Bone marrow (tissue), 2 donors: ENCODE results near the gene PHF24.
"Not testable (repeated sequence)": the region's sequence is repeated elsewhere in the genome, so short reads cannot be mapped to it uniquely, and the experiment has no call there.

ENCODE experiments used
- DNase-seq, 2 donors: peaks; one replicate each; lab custom pipeline; 2025; lab: John Stamatoyannopoulos, UW

PHF24 gene

DNA sequence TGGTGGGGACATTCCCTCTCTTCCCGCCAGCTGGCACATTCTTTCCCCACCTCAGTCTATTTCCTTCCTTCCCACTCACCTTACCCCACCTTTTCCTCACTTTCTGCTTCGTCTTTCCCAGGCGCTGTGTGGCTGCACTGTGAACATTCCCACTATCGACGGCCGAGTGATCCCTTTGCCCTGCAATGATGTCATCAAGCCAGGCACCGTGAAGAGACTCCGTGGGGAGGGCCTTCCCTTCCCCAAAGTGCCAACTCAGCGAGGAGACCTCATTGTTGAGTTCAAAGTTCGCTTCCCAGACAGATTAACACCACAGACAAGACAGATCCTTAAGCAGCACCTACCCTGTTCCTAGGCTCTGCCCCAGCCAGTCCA, 38.8 kb downstream of the PHF24 start:
- DNase-seq: no peak

DNA sequence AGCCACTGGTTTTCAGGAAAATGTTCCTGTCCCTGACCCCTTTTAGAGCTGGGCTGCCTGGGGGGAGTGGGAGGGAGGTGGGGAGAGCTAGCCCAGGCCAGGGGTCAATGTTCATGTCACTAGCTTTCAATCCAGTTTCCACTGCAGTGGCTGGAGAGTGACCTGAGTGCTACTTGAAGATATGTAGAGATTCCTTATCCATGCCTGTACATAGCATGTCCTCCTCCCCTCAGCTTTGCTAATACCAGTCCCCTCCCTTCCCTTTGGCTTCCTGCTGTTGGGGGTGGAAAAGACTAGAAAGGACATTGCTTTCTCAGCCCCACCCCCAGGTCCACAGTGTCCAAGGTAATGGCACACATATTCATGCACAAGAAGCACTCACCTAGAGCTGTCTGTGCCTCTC, 39.3 kb downstream of the PHF24 start:
- no peak for DNase-seq

DNA sequence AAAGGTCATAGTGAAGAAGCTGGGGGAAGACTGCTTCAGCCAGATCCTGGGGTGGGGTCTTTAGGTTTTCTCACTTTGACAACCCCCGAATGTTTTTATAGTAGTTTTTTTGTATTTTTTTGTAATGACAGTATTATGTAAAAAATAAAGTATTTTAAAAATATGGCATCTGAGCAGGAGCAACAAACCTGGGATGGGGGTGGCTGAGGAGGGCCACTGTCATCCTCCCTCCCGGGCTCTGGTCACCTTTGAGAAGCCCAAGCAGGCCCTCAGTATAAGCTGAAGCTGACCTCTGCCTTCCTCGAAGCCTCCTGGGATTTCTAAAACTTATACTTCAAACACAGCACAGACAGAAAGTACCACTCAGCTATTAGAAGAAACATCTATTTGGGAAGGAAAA, 40.2 kb downstream of the PHF24 start:
- no peak for DNase-seq

DNA sequence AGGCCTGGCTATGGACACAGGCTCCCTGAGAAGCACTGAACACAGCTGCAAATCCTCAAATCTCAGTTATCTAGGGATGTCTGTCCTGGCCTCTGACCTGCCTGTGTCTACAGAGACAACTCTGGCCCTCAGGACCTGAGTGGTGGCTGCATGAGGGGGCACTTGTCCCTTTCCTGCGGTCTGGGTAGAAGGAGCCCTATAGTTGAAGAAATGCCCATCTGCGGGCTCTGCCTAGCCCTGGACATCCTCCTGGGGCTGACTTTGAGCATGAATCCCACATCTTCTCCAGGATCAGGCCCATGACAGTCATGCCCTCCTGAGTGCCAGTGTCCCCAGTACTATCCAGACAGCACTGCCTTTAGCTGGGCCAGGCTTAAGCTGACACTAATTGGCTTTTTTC, 41.5 kb downstream of the PHF24 start:
- DNase-seq: no peak

DNA sequence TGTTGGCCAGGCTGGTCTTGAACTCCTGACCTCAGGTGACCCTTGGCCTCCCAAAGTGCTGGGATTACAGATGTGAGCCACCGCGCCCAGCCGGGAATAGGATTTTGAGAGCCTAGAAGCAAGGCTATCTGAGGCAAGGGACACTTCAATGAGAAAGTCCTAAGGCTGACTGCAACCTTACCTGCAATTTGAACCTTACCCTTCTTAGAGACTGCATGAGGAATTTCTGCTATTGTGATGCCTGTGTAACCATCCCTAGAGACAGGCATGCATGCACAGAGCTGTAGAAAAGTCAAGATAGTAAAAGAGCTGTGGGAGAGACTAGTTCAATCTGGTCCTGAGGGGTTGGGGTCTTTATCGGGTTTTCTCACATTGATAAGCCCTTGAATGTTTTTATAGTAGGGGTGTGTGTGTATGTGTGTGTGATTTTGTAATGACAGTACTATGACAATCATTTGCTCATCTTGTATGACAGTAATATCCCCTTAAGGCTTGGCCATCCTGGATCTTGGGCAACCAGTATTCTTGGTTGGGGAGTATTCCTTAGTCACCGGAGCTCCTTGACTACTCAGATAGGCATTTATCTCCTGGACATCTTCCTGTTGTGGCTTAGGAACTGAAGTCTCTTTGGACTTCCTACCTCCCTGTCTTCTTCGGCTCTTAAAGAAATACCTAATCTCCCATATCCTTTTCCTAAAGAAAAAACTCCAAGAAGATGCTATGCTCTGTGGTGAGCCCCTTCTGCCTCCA, 42.6 kb downstream of the PHF24 start:
- no peak for DNase-seq

DNA sequence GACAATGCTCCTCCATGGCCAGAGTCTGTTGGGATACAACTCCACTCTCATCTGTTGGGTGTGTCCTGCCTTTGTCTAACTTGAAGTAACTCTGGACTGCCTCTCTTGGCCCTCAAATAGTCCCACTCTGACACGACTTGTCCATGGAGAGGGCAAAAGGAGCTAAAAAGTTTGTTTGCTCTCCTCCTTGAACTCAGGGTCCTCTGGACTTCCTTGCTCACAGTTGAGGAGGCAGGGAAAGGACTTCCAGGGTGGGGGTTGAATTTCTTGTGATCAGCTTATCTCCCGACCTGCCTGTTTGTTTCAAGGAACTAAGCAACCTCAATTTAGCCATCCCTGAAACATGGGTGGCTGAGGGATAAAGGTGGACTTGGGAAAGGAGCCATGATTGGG, 43.2 kb downstream of the PHF24 start:
- no peak for DNase-seq

DNA sequence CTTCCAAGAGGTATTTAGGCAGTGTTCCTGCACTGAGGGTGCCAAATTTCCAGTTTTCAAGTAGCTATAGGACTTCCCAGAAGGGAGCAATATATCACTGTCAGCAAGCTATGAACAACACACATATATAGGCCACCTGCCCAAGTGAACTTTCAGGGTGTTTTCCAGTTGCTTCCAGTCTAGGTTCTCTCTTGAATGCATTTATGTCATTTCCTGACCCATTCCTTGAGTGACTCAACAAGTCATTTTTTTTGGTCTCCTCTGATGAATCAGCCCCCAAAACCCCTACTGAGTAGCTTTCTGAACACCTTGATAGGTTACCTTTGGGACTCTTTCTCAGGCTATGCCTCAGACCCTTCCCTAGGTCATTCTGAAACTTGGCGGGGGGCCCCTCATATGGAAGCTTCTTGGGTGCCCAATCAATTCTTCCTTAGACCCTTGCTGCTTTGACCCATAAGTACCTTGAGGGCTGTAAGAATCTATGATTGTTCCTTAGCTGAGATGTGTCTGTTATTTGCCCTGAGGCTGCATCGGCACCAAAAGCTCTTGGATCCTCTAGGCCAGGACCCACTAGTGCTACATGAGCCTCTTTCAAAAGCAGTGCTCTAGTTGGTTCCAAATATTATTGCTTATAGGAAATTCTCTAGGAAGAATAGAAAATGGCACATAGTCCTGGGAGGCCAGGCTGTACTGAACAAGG, 43.9 kb downstream of the PHF24 start:
- no peak for DNase-seq

DNA sequence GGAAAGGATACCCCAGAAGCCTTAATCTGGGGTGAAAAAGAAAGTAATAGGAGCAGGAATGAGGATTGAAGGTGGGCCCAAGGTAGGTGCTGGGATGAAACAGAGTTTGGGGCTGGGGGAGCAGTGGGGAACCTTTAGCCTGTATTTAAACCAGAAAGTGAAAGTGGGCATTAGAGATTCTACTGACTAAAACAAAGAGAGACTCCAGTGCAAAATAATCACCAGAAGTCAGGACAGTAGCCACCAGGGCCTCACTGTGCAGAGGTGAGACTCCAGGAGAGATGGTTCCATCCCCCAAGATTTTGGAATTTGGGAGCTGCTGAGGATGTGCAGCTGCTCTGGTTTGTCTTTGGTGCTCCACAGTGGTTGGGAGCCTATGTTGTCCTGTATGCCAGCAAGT, 44.5 kb downstream of the PHF24 start:
- DNase-seq: no peak

DNA sequence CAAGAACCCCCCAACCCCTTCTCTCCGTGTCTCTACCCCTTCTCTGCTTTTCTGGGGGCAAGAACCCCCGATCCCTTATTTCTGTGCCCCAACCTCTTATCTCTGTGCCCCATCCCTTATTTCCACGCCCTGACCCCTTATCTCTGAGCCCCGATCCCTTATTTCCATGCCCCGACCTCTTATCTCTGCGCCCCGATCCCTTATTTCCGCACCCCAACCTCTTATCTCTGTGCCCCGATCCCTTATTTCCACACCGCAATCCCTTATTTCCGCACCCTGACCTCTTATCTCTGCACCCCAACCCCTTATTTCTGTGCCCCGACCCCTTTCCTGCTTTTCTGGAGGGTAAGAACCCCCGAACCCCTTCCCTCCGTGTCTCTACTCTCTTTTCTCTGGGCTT, 46.2 kb downstream of the PHF24 start:
- DNase-seq: not testable (repeated sequence)

DNA sequence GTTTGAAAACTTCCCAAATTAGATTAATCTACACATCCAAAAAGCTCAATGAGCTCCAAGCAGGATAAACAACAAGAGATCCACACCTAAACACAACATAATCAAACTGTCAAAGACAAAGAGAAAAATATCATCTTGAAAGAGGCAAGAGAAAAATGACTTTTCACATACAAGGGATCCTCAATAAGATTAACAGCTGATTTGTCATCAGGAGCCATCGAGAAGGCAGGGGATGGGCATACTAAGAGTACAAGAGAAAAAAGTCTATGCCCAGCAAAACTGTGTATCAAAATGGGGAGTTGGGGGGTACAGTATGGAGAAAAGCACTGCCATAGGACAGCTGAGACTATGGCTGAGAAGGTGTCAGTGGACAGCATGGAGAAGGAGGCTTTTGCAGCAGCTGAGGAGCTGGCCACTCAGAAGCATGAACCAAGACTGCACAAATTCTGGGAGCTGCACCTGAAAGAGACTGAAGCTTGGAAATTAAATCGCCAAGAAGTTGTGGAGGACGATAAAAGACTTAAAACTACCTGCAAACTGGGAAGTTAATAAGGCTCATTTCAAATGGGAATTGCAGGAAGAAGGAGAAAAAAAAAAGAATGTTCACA, 52.4 kb downstream of the PHF24 start:
- DNase-seq: no peak

DNA sequence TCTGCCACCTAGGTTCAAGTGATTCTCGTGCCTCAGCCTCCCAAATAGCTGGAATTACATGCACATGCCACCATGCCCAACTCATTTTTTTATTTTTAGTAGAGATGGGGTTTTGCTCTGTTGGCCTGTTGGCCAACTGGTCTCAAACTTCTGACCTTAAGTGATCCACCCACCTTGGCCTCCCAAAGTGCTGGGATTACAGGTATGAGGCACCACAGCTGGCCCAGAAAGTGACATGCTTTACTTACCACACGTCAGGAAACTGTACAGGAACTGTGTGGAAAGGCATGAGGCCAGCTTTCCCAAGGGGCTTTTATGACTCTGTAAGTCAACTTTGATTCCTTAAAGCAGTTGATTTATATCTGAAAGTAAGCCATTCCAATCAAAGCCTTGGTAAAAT, 56.4 kb downstream of the PHF24 start:
- DNase-seq: no peak

DNA sequence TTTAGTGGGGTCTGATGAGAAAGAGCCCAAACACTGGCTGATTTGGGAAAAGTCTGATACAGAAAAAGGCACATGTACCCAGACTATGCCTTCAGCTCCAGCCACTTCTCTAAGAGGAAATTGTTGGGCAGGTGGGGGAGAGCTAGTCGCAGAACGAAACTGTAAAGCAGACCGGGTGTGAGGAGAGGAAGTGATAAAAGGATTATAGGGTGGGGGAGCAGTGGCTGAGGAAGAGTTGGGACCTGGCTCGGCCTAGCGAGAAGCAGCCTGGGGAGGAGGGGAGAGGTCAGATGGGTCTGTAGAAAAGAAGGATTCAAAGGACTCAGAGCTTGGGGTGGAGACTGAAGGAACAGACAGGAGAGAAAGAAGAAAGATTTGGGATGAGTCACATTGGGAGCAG, 65.4 kb downstream of the PHF24 start:
- peak in 1 of 2 donors; percentile 7 for DNase-seq

DNA sequence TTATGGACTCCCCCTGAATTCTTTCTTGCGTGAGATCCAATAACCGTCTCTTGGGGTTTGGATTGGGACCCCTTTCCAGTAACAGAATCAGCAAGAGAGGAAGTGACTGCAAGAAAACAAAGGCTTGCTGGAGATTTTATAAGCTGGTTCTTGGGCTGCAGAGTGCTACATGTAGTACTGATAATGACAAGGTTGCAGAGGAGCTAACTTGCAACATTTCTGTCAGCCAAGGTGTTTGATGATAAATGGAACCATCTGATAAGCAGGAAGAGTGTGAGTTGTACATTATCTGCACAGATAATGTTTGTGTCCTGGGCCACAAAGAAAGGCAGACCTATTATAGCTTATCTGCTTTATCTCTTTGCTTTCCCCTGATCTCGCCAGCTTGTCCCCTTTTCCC, 68.6 kb downstream of the PHF24 start:
- DNase-seq: no peak

DNA sequence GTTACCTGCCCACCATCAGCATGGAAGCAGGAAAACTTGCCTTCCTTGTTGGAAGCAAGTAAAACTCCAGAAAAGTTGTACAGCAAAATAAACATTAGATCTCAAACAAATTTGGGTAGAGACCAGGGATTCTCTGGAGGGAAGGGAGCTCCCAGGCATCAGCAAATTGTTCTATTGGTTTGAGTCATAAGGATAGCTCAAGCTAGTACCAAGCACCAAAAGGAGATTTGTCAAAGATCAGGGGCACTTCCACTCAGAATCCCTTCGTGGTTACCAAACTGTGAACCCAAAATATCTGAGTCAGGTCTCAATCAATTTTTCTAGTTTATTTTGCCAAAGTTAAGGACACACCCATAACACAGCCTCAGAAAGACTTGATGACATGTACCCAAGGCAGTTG, 69.3 kb downstream of the PHF24 start:
- no peak for DNase-seq

DNA sequence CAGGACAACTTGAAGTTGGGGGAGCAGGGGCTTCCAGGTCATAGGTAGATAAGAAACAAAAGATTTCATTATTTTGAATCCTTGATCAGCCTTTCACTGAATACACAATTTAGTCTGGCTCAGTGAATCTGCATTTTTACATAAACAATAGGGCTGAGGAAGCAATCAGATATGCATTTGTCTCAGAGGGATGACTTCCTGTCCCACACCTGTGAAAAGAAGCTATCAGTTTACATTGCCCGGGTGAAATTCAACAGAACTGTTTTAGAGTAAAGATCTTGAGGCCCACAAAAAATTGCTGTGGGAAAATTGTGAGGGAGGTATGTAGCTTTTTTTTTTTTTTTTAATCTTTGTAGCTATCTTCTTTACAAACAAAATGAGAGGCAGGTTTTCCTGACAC, 69.8 kb downstream of the PHF24 start:
- no peak for DNase-seq

DNA sequence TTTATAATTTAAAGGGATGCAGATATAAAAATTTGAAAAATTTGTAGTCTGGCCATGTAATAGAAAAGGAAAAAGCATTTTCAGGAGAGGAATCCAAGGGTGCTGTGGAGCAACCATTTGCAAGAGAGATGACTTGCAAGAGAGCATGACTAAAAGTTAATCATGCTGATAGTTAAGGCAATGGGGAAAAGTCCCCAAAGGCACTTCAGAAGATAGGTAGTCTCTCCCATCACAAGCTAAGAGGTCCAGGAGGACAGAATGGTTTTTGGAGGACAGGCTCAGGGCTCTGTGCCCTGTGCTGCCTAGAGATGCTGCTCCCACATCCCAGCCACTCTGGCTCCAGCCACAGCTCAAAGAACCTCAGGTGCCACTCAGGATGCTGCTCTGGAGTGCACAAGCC, 70.3 kb downstream of the PHF24 start:
- no peak for DNase-seq

DNA sequence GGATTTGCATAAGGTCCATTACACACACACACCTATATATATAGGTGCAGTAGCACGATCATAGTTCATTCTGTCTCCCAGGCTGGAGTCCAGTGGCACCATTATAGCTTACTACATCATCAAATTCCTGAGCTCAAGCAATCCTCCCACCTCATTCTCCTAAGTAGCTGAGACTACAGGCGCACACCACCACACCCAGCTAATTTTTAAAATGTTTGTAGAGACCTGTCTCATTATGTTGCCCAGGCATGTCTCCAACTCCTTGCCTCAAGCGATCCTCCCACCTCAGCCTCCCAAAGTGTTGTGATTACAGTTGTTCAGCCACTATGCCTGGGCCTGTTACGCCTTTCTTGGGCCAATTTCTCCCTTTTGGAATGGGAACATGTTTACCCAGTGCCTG, 71.2 kb downstream of the PHF24 start:
- no peak for DNase-seq

DNA sequence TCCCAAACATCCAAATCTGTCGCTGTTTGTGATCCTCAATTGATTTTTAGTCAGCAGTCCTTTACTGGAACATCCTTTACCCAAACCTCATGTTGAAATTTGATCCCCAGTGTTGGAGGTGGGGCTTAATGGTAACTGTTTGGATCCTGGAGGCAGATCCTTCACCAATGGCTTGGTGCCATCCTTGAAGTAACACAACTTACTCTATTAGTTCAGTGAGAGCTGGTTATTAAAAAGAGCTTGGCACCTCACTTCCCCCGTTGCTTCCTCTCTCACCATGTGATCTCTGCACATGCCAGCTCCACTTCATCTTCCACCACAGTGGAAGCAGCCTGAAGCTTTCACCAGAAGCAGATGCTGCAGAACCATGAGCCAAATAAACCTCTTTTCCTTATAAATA, 71.8 kb downstream of the PHF24 start:
- no peak for DNase-seq
